ENCODE results near the gene DNAH7.

The DNAH7 gene

DNA sequence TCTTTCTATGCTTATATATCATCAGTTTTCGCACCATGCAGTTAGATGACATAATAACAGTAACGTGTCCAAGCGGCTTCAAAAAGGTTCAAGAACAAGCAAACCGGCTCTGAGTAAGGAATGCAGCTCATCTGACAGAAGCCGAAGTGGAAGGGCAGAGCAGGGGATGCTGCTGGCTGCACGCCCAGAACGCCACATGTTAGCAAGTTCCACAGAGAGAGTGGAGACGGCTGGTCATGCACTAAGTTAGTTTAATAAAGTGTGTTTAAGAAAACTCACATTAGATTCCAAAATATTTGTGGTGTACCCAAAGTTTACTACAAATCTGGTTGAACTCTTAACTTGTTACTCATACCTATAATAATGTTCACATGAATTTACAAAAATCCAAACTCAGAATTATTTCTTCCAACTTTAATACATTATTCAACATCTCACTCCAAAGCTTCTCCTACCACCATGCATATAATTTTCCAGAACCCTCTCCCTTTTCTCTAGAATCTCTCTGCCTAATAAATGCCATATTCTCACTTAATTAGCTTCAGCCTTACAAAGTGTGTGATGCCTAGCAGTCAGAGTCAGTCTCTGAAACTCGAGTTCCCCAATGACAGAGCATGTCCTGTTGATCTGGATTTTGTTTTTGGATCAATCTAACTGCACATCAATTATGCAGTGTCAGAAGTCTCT lies 170.0 kb downstream of the DNAH7 start:
- no peaks in the 10 kb centered on the region for H3K4me1 ChIP-seq
- H3K9me3 ChIP-seq (ENCODE audit: control insufficient read depth, low read length), result no peaks in the 10 kb centered on the region
- H3K36me3 ChIP-seq (ENCODE audit: control insufficient read depth, insufficient read depth, low read length), result no peaks in the 10 kb centered on the region
- no peak overlapping the region for H3K27ac ChIP-seq
- no peak overlapping the region for H3K4me3 ChIP-seq (ENCODE audit: low read depth, low read length)
- H2AFZ ChIP-seq, result no peak overlapping the region
- H3K9ac ChIP-seq, result no peak overlapping the region
- no peaks in the 10 kb centered on the region for H3K79me2 ChIP-seq
- TF ChIP-seq CTCF (IDR thresholded peaks at IDR 0.05), result no peak
- no peaks in the 10 kb centered on the region for H3K27me3 ChIP-seq (ENCODE audit: control insufficient read depth, insufficient read depth, low read length)
- no peak overlapping the region for H3K4me2 ChIP-seq (ENCODE audit: low read length)

DNA sequence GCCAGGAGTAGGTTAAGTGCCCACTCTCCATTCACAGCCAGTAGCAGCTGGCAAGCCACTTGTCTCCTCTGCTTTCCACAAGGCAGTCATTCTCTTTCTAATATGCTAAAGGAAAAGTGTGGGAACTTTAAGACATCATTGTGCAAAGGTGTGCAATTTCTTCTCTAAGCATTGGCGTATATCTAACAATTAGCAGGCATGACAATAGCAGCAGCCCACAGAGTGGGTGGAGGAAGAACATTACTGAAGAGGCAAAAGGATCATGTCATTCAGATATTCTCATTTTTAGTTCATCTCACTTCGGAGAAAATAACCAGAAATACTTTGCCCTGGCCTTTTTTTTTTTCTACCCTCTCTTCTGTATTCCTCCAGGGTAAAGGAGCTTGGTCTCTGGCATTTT lies 177.6 kb downstream of the DNAH7 start:
- H3K9ac ChIP-seq, result no peak overlapping the region
- no peak overlapping the region for H3K4me2 ChIP-seq (ENCODE audit: low read length)
- H3K79me2 ChIP-seq, result no peaks in the 10 kb centered on the region
- H3K4me3 ChIP-seq (ENCODE audit: low read depth, low read length), result no peak overlapping the region
- H3K27ac ChIP-seq, result no peak overlapping the region
- H3K27me3 ChIP-seq (ENCODE audit: control insufficient read depth, insufficient read depth, low read length), result no peaks in the 10 kb centered on the region
- H3K4me1 ChIP-seq, result no peaks in the 10 kb centered on the region
- H2AFZ ChIP-seq, result no peak overlapping the region
- TF ChIP-seq CTCF (IDR thresholded peaks at IDR 0.05), result no peak
- H3K9me3 ChIP-seq (ENCODE audit: control insufficient read depth, low read length), result no peaks in the 10 kb centered on the region
- no peaks in the 10 kb centered on the region for H3K36me3 ChIP-seq (ENCODE audit: control insufficient read depth, insufficient read depth, low read length)

DNA sequence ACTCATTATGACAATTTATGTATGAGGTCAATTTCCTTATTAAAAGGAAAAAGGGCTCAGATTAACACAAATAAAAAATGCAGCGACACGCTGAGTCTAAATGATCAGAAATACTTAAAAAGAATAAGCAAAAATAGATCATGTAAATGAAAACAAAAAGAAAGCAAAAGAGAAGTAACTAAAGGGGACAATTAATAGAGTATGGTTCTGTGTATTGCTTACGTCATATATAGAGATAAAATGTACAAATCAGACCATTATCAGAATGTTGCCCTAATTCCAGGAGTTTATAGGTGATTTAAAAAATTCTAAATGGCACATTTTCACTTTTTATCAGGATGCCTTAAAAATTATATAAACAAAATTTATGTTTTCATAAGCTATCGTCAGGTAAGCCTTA lies 189.5 kb downstream of the DNAH7 start:
- Histone ChIP-seq H3K4me2 (ENCODE audit: low read length) (no peak overlapping the region), H3K4me1 (no peaks in the 10 kb centered on the region), H3K4me3 (ENCODE audit: low read depth, low read length) (no peak overlapping the region), H3K36me3 (ENCODE audit: control insufficient read depth, insufficient read depth, low read length) (no peaks in the 10 kb centered on the region), H3K9ac (no peak overlapping the region), H3K79me2 (no peaks in the 10 kb centered on the region), H3K9me3 (ENCODE audit: control insufficient read depth, low read length) (no peaks in the 10 kb centered on the region), H3K27ac (no peak overlapping the region), H2AFZ (no peak overlapping the region), H3K27me3 (ENCODE audit: control insufficient read depth, insufficient read depth, low read length) (no peaks in the 10 kb centered on the region)
- no peak for TF ChIP-seq CTCF (IDR thresholded peaks at IDR 0.05)

GRCh38 chr2:195871326-195871725 lies 197.3 kb downstream of the DNAH7 start:
- no peak overlapping the region for H3K27ac ChIP-seq
- H3K27me3 ChIP-seq (ENCODE audit: control insufficient read depth, insufficient read depth, low read length), result no peaks in the 10 kb centered on the region
- no peak overlapping the region for H3K4me3 ChIP-seq (ENCODE audit: low read depth, low read length)
- H2AFZ ChIP-seq, result no peak overlapping the region
- H3K4me2 ChIP-seq (ENCODE audit: low read length), result no peak overlapping the region
- no peaks in the 10 kb centered on the region for H3K36me3 ChIP-seq (ENCODE audit: control insufficient read depth, insufficient read depth, low read length)
- no peaks in the 10 kb centered on the region for H3K79me2 ChIP-seq
- H3K9me3 ChIP-seq (ENCODE audit: control insufficient read depth, low read length), result no peaks in the 10 kb centered on the region
- no peak for TF ChIP-seq CTCF (IDR thresholded peaks at IDR 0.05)
- no peak overlapping the region for H3K9ac ChIP-seq
- H3K4me1 ChIP-seq, result no peaks in the 10 kb centered on the region

- H3K4me2 ChIP-seq (ENCODE audit: low read length), result no peak overlapping the region
- no peak overlapping the region for H3K9ac ChIP-seq
- no peak overlapping the region for H3K4me3 ChIP-seq (ENCODE audit: low read depth, low read length)
- TF ChIP-seq CTCF (IDR thresholded peaks at IDR 0.05), result no peak
- H3K79me2 ChIP-seq, result no peaks in the 10 kb centered on the region
- H3K4me1 ChIP-seq, result no peaks in the 10 kb centered on the region
- H2AFZ ChIP-seq, result no peak overlapping the region
- H3K27me3 ChIP-seq (ENCODE audit: control insufficient read depth, insufficient read depth, low read length), result no peaks in the 10 kb centered on the region
- H3K36me3 ChIP-seq (ENCODE audit: control insufficient read depth, insufficient read depth, low read length), result no peaks in the 10 kb centered on the region
- H3K27ac ChIP-seq, result no peak overlapping the region
- no peaks in the 10 kb centered on the region for H3K9me3 ChIP-seq (ENCODE audit: control insufficient read depth, low read length)
Observed at GRCh38 chr2:195864316-195864715, 204.3 kb downstream of the DNAH7 start.

All from parathyroid adenoma (tissue), 2 donors.